ENCODE results near the gene PLXNB2. TPM values are rescaled to one million over a fixed set of nuclear protein-coding genes. Genes with fewer than 3 reads are reported as not detected.
A peak's percentile ranks its signal among the peaks of the same experiment; 100 is the strongest.

Gene PLXNB2
- total and polyA plus RNA-seq, 2 donors from 2014 or later = 128 to 383 TPM

DNA sequence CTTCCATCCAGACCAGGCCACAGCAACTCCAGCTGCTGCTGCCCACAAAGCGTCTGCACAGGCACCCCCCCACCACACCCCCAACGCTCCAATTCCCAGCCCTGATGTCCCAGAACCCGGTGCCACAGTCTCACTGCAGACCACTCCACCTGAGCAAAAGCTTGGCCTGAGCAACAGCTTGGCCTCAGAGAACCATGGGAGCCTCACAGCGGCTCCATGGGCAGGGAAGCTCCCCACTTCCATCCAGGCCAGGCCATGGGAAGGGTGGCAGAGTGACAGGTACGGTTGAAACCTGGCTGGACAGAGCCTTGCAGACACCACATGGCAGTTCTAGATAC is 13.2 kb downstream of the PLXNB2 start:
- TF ChIP-seq, protein P1, sequence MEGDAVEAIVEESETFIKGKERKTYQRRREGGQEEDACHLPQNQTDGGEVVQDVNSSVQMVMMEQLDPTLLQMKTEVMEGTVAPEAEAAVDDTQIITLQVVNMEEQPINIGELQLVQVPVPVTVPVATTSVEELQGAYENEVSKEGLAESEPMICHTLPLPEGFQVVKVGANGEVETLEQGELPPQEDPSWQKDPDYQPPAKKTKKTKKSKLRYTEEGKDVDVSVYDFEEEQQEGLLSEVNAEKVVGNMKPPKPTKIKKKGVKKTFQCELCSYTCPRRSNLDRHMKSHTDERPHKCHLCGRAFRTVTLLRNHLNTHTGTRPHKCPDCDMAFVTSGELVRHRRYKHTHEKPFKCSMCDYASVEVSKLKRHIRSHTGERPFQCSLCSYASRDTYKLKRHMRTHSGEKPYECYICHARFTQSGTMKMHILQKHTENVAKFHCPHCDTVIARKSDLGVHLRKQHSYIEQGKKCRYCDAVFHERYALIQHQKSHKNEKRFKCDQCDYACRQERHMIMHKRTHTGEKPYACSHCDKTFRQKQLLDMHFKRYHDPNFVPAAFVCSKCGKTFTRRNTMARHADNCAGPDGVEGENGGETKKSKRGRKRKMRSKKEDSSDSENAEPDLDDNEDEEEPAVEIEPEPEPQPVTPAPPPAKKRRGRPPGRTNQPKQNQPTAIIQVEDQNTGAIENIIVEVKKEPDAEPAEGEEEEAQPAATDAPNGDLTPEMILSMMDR (IDR thresholded peaks at IDR 0.05; ENCODE audit: borderline replicate concordance, extremely low read depth, insufficient read depth) = no peak
- FAIRE-seq (no peak), DNase-seq (no peak)
- Histone ChIP-seq H3K36me3 (ENCODE audit: control insufficient read depth in 2 of 3, insufficient read depth in 3 of 3, low read length in 3 of 3) (peaks cover 0 to 15% (median 10%) of the 10 kb centered on the region in 3 donors), H3K27me3 (ENCODE audit: control insufficient read depth, insufficient read depth, low read length) (no peaks in the 10 kb centered on the region), H3K9ac (ENCODE audit: low read length in 3 of 3) (peak overlapping the region in 2 of 3 donors; percentile 54 to 71), H3K4me1 (ENCODE audit: control insufficient read depth in 2 of 3, insufficient read depth in 2 of 3, low read depth in 1 of 3, low read length in 3 of 3) (peaks cover 0 to 73% (median 36%) of the 10 kb centered on the region in 3 donors), H3K27ac (ENCODE audit: low read depth in 2 of 2, low read length in 2 of 2) (peak overlapping the region; percentile 92 to 93), H3K9me3 (ENCODE audit: control insufficient read depth in 2 of 3, insufficient read depth in 1 of 3, low read length in 3 of 3) (no peaks in the 10 kb centered on the region), H3K4me3 (ENCODE audit: low read length in 3 of 3) (peak overlapping the region in 2 of 3 donors; percentile 3 to 39)
- intact Hi-C loops (cut with DNase I) = no loop called here

DNA sequence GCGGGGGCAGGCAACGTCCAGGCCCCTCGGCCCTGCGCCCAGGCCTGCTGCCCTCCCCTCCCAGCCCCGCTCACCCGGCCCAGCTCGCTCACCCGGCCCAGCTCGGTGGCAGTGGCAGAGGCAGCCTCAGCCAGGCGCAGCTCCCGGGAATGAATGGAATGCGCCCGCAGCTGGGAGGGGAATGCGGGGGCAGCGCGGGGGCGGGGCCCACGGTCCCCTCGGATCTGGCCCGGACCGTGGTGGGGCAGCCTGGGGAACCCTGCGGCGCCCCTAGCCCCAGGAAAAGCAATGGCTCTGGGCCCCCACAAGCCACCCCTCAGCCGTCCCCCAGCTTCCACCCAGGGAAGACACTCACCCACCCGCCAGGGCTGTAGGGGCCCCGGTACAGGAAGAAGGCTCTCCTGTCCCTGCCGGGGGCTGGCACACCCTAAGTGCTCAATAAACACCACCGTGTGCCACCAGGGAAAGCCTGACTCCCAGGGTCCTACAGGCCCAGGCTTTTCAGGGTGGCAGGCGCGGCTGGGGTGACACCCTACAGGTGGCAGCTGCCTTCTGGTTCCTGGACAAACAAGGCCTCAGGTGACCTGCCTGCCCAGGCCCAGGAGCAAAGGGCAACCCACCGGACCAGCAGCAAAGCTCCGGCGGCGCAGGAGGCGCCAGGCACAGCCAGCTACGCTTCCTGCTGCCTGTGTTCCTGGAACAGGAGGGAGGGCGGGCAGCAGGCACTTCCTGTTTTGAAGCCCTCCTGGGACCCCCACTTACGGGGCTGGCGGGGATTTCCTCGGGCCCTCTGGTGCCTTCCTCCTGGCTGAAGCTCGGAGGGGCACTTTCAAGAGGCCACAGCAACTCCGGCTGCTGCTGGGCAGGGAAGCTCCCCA is 13.8 kb downstream of the PLXNB2 start:
- H3K9me3 ChIP-seq (ENCODE audit: control insufficient read depth in 2 of 3, insufficient read depth in 1 of 3, low read length in 3 of 3) = no peaks in the 10 kb centered on the region
- DNase-seq (peak; percentile 88 to 95 (median 90)), FAIRE-seq (no peak)
- H3K36me3 ChIP-seq (ENCODE audit: control insufficient read depth in 2 of 3, insufficient read depth in 3 of 3, low read length in 3 of 3) = peaks cover 0 to 21% (median 13%) of the 10 kb centered on the region in 3 donors
- peak overlapping the region; percentile 92 to 93 for H3K27ac ChIP-seq (ENCODE audit: low read depth in 2 of 2, low read length in 2 of 2)
- intact Hi-C loops (cut with DNase I) = no loop called here
- TF ChIP-seq, protein P1 (IDR thresholded peaks at IDR 0.05; ENCODE audit: borderline replicate concordance, extremely low read depth, insufficient read depth) = no peak
- peaks cover 0 to 69% (median 36%) of the 10 kb centered on the region in 3 donors for H3K4me1 ChIP-seq (ENCODE audit: control insufficient read depth in 2 of 3, insufficient read depth in 2 of 3, low read depth in 1 of 3, low read length in 3 of 3)
- H3K27me3 ChIP-seq (ENCODE audit: control insufficient read depth, insufficient read depth, low read length) = no peaks in the 10 kb centered on the region
- H3K9ac ChIP-seq (ENCODE audit: low read length in 3 of 3) = peak overlapping the region in 2 of 3 donors; percentile 16 to 71
- peak overlapping the region in 1 of 3 donors; percentile 39 for H3K4me3 ChIP-seq (ENCODE audit: low read length in 3 of 3)

DNA sequence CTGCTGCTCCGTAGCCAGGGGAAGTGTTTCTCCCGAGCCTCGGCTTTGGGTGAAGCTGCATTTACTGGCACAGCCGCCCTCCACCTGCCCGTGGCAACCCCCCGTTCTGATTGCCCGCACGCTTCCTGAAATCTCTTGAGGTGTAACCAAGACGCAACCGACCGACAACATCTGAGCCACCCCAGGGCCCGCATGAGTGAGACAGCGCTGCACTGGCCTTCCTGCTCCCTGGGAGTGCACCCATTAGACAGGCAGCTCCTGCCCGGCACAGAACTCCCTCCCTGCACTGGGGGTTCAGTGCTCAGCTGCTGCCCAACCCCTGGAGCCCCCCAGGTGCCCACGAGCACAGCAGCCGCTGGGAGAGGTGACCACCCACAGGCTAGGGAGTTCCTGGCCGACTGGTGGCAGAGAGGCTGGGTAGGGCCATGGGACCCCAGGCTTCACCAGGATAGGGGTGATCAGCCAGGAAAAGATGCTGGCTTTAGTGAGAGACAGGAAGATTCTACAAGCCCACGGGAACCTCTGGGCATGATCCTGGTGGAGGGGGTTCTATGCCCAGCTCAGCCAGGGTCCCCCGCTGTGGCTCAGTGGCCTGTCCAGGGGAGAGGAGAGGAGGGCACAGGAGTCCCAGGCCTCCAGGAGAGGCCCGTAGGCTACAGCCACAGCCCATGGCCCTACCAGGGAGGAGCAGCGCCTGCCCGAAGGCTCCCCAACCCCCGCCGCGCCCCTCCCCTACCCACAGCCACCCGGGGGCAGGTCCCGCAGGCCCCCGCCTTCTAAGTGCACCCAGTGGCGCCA is 14.6 kb downstream of the PLXNB2 start:
- FAIRE-seq = no peak
- TF ChIP-seq, protein P1 (IDR thresholded peaks at IDR 0.05; ENCODE audit: borderline replicate concordance, extremely low read depth, insufficient read depth) = no peak
- Histone ChIP-seq H3K9me3 (ENCODE audit: control insufficient read depth in 2 of 3, insufficient read depth in 1 of 3, low read length in 3 of 3) (no peaks in the 10 kb centered on the region), H3K27me3 (ENCODE audit: control insufficient read depth, insufficient read depth, low read length) (no peaks in the 10 kb centered on the region), H3K9ac (ENCODE audit: low read length in 3 of 3) (peak overlapping the region in 2 of 3 donors; percentile 54 to 65), H3K4me3 (ENCODE audit: low read length in 3 of 3) (peak overlapping the region in 1 of 3 donors; percentile 43), H3K36me3 (ENCODE audit: control insufficient read depth in 2 of 3, insufficient read depth in 3 of 3, low read length in 3 of 3) (peaks cover 0 to 30% (median 17%) of the 10 kb centered on the region in 3 donors), H3K27ac (ENCODE audit: low read depth in 2 of 2, low read length in 2 of 2) (peak overlapping the region; percentile 92 to 93), H3K4me1 (ENCODE audit: control insufficient read depth in 2 of 3, insufficient read depth in 2 of 3, low read depth in 1 of 3, low read length in 3 of 3) (peaks cover 0 to 62% (median 32%) of the 10 kb centered on the region in 3 donors)
- intact Hi-C loops (cut with DNase I) = no loop called here
- DNase-seq = peak in 1 of 5 donors; percentile 54

Data from kidney (tissue), 14 donors.